Stimulated activated CD8-positive, alpha-beta memory T cell treated with anti-CD3 and anti-CD28 coated beads, Interleukin-7, amount 100 ng/mL, for 24 hours (primary cell): ENCODE measurements around the gene GSK3A.
"Not testable (repeated sequence)": the region's sequence is repeated elsewhere in the genome, so short reads cannot be mapped to it uniquely, and the experiment has no call there.

Source experiments
- DNase-seq: peaks from one replicate; pipeline ENCODE4 v3.0.0-alpha.2; 2020; ENCODE audit warnings: low read depth

GSK3A gene

GRCh38 chr19:42268142-42268703 lies 25.8 kb upstream of the GSK3A start:
- DNase-seq = peak; percentile 93

GRCh38 chr19:42267644-42268141 lies 25.3 kb upstream of the GSK3A start:
- DNase-seq = no peak

GRCh38 chr19:42266928-42267603 lies 24.7 kb upstream of the GSK3A start:
- DNase-seq = not testable (repeated sequence)

- not testable (repeated sequence) for DNase-seq
Measured at GRCh38 chr19:42266105-42266504, 23.7 kb upstream of the GSK3A start.

DNA sequence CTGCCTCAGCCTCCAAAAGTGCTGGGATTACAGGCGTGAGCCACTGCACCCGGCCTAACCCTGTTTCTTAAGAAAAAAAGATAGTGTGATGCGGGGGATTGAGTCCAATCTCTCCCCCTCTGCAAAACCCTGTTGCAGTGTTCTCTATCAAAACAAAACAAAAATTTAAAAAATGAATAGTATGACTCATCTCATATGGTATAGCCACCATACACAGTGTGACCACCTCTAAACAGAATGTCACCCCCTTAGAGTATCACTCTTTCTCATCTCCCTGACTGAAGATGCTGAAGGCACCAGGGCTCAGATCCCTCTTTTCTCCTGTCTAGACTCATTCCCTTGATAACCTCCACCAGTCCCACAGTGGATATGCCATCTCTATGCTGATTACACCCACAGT lies 19.4 kb upstream of the GSK3A start:
- no peak for DNase-seq

DNA sequence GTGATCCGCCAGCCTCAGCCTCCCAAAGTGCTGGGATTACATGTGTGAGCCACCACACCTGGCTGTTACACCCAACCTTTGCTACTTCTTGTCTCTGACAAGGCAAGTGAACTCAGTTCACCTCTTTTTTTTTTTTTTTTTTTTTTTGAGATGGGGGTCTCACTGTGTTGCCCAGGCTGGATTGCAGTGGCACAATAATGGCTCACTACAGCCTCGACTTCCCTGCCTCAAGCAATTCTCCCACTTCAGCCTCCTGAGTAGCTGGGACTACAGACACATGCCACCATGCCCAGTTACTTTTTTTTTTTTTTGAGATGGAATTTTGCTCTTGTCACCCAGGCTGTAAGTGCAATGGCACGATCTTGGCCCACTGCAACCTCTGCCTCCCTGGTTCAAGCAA lies 15.4 kb upstream of the GSK3A start:
- not testable (repeated sequence) for DNase-seq

DNA sequence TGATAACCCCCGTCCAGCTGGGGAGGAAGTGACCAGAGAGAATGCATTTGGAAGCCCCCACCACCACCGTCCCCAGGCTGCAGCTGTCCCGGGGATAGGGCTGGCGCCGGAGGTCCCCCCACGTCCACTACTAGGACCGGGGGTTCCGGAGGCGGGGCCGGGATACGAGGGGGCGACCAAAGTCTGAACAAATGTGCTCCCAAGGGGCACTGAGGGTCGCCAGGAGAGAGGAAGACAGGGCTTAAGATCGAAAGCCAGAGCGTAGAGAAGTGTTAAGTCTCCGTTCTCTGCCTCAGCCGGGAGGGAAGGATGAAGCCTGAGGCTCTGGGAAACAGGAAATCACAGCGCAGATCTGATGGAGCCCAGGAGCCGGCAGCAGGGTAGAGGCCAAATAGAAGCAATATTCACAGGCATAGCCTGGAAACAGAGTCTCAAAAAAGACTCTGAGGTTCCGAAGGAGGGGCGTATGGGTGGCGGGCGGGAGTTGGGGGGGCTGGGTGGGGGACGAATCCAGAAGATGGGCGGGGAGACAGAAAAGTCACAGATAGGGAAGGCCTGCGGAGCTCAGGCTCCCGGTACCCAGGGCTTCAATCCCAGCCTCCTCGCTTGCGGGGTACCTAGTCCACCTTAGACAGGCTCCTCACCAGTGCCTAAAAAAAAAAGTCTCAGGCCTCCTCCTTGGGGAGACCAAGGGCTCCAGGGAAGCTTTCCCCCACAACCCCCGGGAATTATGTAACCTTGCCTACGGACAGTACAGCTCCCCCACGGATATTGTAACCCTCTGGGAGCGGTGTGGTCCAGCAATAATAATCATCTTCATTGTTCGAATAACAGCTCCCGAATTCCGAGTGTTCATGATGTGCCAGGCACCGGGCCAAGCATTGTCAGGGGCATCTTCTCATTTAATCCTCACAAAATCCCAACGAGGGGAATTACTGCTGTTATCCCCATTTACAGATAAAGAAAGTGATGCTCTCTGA lies 13.7 kb upstream of the GSK3A start:
- no peak for DNase-seq

GRCh38 chr19:42254850-42255765 lies 12.7 kb upstream of the GSK3A start, which contains the start of gene ERF:
TSS of gene ERF (minus strand) at chr19:42255128. CDS start at chr19:42254999, 129 bp downstream.
- DNase-seq = peak; percentile 86

- DNase-seq = peak; percentile 44
Measured at GRCh38 chr19:42254089-42254849, 11.9 kb upstream of the GSK3A start.

- no peak for DNase-seq
Measured at GRCh38 chr19:42253245-42254088, 11.1 kb upstream of the GSK3A start.

DNA sequence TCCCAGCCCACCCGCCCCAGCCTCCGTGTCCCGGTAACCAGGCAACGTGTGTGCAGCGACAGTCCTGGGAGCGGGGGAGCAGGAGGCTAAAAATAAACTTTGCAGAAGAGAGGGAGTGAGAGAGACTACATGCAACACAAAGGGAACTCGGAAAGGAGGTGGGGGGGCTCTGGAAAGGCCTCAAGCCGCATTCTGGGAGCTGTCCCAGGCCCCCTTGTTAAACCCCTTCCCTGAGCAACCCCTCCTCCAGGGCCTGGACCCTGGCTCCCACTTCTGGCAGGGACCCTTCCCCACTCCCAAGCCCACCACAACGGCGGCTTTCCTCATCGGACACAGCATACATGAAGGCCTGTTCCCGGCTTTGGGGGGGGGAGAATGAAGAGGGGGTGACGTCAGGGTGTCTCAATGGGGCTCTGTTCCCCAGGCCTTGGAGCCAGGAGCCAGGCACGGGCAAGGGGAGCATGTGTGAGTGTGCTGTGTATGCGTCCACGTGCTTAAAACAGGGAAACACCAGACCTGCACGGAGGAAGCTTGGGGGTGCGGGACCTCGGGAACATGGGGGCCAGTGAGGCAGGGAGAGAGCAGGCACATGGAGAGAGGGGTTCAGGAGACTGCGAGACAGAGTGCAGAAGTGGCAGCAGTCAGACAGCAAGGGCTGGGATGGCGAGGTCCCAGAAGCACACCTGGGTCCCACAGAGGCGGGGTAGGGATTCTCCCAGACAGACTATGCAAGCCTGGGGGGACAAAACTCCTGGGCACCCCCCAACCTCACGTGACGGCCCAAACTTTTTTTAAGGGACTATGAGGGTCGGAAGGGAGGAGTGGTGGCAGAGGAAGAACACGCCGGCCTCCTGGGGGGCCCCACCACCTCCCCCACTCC lies 10.2 kb upstream of the GSK3A start:
- no peak for DNase-seq

DNA sequence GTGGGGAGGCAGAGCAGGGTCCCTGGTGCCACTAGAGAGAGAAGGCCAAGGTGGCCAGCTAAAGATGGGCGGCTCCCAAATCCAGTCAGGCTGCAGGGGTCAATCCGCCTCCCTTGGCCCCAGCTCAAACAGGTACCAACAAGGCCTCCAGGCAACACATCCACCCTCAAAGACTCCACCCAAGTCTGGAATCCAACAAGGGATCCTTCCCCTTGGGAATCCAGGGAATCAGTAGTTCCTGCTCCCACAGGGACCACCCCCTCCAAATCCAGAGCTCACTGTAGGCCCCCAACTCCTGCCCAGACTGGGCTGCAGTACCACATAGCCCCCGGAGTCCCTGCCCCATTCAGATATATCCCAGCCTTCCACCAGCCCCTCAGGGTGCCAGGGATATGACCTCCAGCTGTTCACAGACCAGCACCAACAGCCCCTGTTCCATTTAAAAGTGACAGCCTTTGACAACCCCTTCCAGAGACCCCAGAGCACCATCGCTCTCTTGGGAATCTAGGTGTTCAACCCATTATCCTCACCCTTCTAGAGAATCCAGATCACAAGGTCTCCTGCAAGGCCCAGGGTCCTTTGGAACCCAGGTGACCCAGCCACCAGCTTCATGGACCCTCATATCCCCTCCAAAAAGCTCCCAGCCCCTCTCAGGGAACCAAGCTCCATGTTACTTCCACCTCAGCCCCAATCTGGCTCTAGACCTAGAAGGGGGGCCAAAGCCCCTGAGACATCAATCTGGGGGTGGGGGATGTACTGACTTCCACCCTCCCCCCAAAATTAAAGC lies 9.4 kb upstream of the GSK3A start:
- no peak for DNase-seq

GRCh38 chr19:42250666-42251531 lies 8.5 kb upstream of the GSK3A start:
- no peak for DNase-seq

GRCh38 chr19:42250183-42250665 lies 7.8 kb upstream of the GSK3A start:
- no peak for DNase-seq

GRCh38 chr19:42249769-42250168 lies 7.4 kb upstream of the GSK3A start:
- no peak for DNase-seq

DNA sequence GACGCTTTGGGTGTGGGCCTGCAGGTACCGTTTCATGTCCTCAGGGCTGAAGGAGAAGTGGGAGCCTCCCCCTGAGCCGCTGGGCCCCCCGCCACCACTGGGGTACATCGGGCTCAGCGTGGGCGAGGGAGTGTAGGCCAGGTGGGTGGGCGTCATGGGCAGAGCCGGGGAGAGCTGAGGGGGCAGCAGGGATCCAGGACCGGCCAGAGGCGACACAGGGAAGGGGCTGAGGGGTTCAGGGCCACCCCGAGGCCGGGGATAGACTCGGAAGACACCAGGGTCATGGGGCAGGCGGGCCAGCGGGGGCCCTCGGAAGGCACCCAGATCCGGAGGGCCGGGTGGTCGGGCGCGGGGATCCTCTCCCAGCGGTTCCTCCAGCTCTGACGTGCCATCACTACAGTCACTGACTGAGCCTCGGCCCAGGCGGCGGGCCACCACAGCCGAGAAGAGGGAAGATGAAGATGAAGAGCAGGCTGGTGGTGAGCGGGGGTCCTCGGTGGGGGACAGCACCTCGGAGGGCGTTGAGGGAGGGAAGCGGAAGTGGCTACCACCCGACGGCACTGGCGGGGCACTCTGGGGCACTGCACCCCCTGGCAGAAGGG lies 6.8 kb upstream of the GSK3A start:
- no peak for DNase-seq
